Naive B cell (primary cell): ENCODE results near the gene PDGFA. TPM values are rescaled to one million over a fixed set of nuclear protein-coding genes. Genes with fewer than 3 reads are reported as not detected.

ENCODE experiments used
- ATAC-seq, 2 donors: fragments of 150-1000 bp; cut with Tn5 transposase; 2 replicates each; pipeline ENCODE4 v1.10.0; 2021; ENCODE audit warnings: low read depth in 2 of 2, mild to moderate bottlenecking in 2 of 2, moderate library complexity in 2 of 2
- DNase-seq: peaks from one replicate; pipeline ENCODE4 v3.0.0; 2022
- H3K27ac Mint-ChIP-seq, 6 donors: one replicate each; pipeline ENCODE4 v1.8.0; 2020 to 2022; ENCODE audit warnings: mild to moderate bottlenecking in 6 of 6, mixed read lengths in 6 of 6, moderate library complexity in 5 of 6, inconsistent platforms in 2 of 6
- H3K27me3 Mint-ChIP-seq, 3 donors: one replicate each; pipeline ENCODE4 v1.8.0; 2021 to 2022; ENCODE audit warnings: mixed read lengths in 3 of 3, mild to moderate bottlenecking in 1 of 3
- H3K36me3 Mint-ChIP-seq, 2 donors: one replicate each; pipeline ENCODE4 v1.8.0; 2020 to 2022; ENCODE audit warnings: mixed read lengths in 2 of 2, inconsistent platforms in 1 of 2, mild to moderate bottlenecking in 1 of 2
- H3K4me1 Mint-ChIP-seq, 3 donors: one replicate each; pipeline ENCODE4 v1.8.0; 2020 to 2022; ENCODE audit warnings: mixed read lengths in 3 of 3, inconsistent platforms in 1 of 3, mild to moderate bottlenecking in 1 of 3, moderate library complexity in 1 of 3
- H3K4me3 Mint-ChIP-seq, 8 donors: one replicate each; pipeline ENCODE4 v1.8.0; 2020 to 2022; ENCODE audit warnings: mild to moderate bottlenecking in 8 of 8, mixed read lengths in 8 of 8, moderate library complexity in 8 of 8, inconsistent platforms in 2 of 8
- H3K9me3 Mint-ChIP-seq, 7 donors: one replicate each; pipeline ENCODE4 v1.8.0; 2020 to 2022; ENCODE audit warnings: mixed read lengths in 7 of 7, mild to moderate bottlenecking in 5 of 7, inconsistent platforms in 2 of 7, moderate library complexity in 1 of 7
- polyA plus RNA-seq, 6 donors: library from polyadenylated mRNA; unstranded; fragments of 300-500 nt; fragmentation: Illumina TruSeq; gene quantifications; one replicate each; pipeline ENCODE4 v1.2.3, GENCODE V29; 2021; ENCODE audit warnings: low read depth in 6 of 6

PDGFA gene
- polyA plus RNA-seq, 6 donors from 2014 or later = 0.12 TPM; not detected in 5

DNA sequence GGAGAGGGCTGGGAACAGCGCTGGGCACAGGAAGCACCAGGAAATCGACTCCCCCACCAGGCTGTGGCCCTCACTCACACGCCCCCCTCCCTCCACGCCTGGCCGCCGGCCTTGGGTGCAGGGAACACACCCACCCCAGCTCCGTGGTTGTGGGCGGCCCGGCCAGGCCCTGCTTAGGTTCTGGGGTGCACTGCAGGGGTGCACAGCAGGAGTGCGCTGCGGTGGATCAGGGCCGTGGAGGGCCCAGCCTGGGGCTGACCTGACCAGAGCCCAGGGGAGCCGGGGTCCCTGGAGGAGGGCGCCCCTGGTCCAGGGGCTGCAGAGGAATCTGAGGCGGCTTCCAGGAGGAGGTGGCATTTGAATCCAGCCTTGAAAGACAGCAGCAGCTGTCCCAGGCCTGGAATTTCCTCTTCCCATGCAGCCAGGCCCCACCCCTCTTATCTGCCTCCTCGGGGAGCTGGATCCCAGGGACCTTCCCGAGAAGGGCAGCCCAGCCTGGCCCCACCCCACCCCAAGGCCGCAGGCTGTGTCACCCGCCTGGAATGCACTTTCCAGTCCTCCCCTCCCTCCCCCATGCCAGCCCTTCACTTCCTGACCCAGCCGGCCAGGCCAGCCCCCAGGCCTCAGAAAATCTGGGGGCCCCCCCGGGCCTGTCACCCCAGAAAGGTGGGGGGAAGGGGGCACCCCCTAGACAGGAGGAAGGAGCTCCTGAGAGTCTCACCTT is 18.4 kb upstream of the PDGFA start:
- ATAC-seq (no peak), DNase-seq (no peak)
- H3K9me3 Mint-ChIP-seq = peaks cover 0 to 10% (median 0%) of the 10 kb centered on the region in 7 donors
- H3K27ac Mint-ChIP-seq = peak overlapping the region in 1 of 6 donors; percentile 27
- no peaks in the 10 kb centered on the region for H3K36me3 Mint-ChIP-seq
- H3K27me3 Mint-ChIP-seq = peaks cover 0 to 24% (median 14%) of the 10 kb centered on the region in 3 donors
- peaks cover 0 to 6% (median 3%) of the 10 kb centered on the region in 3 donors for H3K4me1 Mint-ChIP-seq
- no peak overlapping the region for H3K4me3 Mint-ChIP-seq

DNA sequence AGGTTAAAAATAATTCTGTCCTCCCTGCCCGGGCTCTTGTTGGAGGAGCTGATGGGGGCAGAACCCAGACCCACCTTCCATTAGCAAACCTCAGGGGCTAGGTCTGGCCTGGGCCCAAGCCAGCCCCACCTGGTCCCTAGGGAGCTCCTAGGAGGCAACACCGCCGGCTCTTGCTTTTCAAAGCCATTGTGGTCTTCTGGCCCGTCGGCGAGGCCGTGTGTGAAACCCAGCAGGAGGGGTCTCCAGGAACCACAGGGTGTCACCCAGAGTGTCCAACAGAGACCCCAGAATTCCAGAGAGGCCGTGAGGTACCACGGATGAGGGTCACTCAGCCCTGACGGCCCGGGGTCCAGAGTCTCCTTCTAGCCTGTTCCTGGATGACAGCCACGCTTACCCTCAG is 16.6 kb upstream of the PDGFA start:
- Mint-ChIP-seq H3K27me3 (peaks cover 0 to 16% (median 14%) of the 10 kb centered on the region in 3 donors), H3K9me3 (peaks cover 0 to 4% (median 0%) of the 10 kb centered on the region in 7 donors), H3K4me3 (no peak overlapping the region), H3K4me1 (peaks cover 5 to 15% (median 7%) of the 10 kb centered on the region in 3 donors), H3K27ac (no peak overlapping the region), H3K36me3 (no peaks in the 10 kb centered on the region)
- no peak for ATAC-seq
- no peak for DNase-seq

DNA sequence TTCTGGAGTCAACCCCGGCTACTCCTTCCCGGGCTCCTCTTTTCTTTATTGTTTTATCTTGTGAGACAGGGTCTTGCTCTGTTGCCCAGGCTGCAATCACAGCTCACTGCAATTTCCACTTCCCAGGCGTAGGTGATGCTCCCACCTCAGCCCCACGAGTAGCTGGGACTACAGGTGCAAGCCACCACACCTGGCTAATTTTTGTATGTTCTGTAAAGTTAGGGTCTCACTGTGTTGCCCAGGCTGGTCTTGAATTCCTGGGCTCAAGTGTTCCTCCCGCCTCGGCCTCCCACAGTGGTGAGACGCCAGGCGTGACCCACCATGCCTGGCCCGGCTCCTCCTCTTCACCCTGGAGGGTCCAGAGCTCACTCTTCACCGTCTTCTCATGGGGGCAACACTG is 15.3 kb upstream of the PDGFA start:
- ATAC-seq (no peak), DNase-seq (no peak)
- Mint-ChIP-seq H3K4me3 (no peak overlapping the region), H3K27ac (peak overlapping the region in 1 of 6 donors; percentile 47), H3K27me3 (peaks cover 0 to 21% (median 14%) of the 10 kb centered on the region in 3 donors), H3K36me3 (no peaks in the 10 kb centered on the region), H3K9me3 (no peaks in the 10 kb centered on the region), H3K4me1 (peaks cover 7 to 14% (median 8%) of the 10 kb centered on the region in 3 donors)

DNA sequence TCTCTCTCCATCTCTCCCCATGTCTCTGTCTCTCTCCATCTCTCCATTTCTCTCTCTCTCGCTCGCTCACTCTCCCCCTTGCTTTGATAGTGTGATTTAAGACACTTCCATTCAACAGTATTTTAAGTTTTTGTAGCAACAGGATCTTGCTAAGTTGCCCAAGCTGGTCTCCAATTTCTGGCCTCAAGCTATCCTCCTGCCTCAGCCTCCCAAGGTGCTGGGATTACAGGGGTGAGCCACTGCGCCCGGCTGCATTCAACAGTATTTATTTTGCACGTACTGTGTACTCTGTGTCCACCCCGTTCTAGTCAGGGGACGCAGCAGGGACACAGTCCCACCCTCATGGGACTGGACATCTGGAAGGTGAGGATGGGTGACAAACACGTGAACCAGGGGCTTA is 14.4 kb upstream of the PDGFA start:
- H3K4me1 Mint-ChIP-seq = peaks cover 7 to 14% (median 8%) of the 10 kb centered on the region in 3 donors
- no peak overlapping the region for H3K27ac Mint-ChIP-seq
- DNase-seq = no peak
- H3K36me3 Mint-ChIP-seq = no peaks in the 10 kb centered on the region
- ATAC-seq = no peak
- peaks cover 0 to 22% (median 14%) of the 10 kb centered on the region in 3 donors for H3K27me3 Mint-ChIP-seq
- no peaks in the 10 kb centered on the region for H3K9me3 Mint-ChIP-seq
- H3K4me3 Mint-ChIP-seq = no peak overlapping the region

DNA sequence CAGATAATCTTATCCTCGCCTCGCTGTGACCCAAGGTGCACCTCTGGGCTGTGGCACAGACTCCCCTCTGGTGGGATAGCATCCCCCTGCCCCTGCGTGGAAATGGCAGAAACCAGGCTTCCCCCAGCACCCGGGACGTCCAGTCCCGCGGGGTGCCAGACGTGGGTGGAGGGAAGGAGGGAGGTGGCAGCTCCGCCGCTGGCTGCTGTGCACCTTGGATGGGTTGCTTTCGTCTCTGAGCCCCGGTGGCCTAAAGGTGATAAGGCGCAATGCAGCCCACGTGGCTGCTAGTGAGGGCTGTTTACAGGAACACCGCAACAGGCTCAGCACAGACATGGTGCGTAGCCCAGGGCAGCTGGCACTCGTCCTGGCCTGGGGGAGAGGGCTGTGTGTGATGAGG is 13.6 kb upstream of the PDGFA start:
- DNase-seq (no peak), ATAC-seq (no peak)
- Mint-ChIP-seq H3K27me3 (peaks cover 0 to 22% (median 14%) of the 10 kb centered on the region in 3 donors), H3K4me3 (no peak overlapping the region), H3K9me3 (no peaks in the 10 kb centered on the region), H3K27ac (no peak overlapping the region), H3K36me3 (no peaks in the 10 kb centered on the region), H3K4me1 (peaks cover 7 to 14% (median 8%) of the 10 kb centered on the region in 3 donors)

DNA sequence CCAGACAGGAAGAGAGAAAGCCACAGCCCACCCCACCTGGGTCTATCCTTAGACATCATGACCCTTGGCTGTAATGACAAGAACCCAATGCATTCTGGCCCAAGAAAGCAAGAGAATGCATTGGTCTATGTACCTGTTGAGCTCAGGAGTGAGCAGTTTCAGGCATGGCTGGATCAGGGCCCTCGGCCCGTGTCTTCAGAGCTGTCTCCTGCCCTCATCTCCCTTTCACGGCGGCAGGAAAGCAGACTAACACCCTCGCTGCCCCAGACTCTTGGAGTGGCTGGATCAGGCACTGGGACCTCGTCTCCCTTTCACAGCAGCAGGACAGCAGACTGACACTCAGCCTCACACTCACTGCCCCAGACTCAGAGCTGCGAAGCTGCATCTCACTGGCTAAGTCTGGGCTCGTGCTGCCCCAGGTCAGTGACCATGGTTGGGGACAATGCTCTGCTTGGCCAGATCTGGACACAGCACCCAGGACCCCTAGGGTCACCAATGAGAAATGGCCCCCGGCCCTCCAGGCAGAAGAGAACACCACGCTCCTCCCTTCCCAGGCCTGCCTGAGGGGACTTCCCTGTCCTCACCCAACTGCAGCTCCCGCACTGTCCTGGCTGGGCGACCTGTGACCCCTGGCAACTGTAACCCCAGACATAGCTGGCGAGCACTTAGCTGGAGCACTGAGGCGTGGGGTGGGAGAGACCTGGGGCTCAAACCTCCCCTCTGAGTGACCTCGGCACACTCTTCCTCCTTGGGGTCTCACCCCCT is 12.9 kb upstream of the PDGFA start:
- DNase-seq = no peak
- H3K36me3 Mint-ChIP-seq = no peaks in the 10 kb centered on the region
- peaks cover 0 to 22% (median 14%) of the 10 kb centered on the region in 3 donors for H3K27me3 Mint-ChIP-seq
- no peak overlapping the region for H3K4me3 Mint-ChIP-seq
- ATAC-seq = no peak
- H3K27ac Mint-ChIP-seq = peak overlapping the region in 1 of 6 donors; percentile 8
- peaks cover 7 to 14% (median 8%) of the 10 kb centered on the region in 3 donors for H3K4me1 Mint-ChIP-seq
- H3K9me3 Mint-ChIP-seq = no peaks in the 10 kb centered on the region

DNA sequence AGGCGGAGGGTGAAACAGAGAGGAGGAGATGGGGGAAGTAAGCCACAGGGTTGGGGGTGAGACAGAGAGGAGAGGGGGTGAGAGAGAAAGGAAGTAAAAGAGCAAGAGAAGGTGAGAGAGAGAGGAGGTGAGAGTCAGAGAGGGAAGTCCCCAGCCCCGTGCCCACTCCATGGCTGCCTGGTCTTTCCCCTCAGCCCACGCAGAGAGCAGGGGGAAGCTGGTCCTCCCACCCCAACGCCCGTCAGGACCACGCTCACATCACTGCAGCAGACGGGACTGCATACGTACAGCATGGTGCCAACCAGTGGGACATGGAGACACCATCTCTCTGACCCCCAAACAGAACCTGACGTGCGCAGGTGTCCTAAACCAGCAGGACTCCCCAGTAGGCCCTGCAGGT is 12.1 kb upstream of the PDGFA start:
- peak overlapping the region in 1 of 8 donors; percentile 62 for H3K4me3 Mint-ChIP-seq
- ATAC-seq (peak; percentile 68 to 70), DNase-seq (no peak)
- no peaks in the 10 kb centered on the region for H3K36me3 Mint-ChIP-seq
- peak overlapping the region in 2 of 6 donors; percentile 14 to 30 for H3K27ac Mint-ChIP-seq
- peaks cover 0 to 22% (median 14%) of the 10 kb centered on the region in 3 donors for H3K27me3 Mint-ChIP-seq
- H3K9me3 Mint-ChIP-seq = no peaks in the 10 kb centered on the region
- H3K4me1 Mint-ChIP-seq = peaks cover 7 to 14% (median 8%) of the 10 kb centered on the region in 3 donors

DNA sequence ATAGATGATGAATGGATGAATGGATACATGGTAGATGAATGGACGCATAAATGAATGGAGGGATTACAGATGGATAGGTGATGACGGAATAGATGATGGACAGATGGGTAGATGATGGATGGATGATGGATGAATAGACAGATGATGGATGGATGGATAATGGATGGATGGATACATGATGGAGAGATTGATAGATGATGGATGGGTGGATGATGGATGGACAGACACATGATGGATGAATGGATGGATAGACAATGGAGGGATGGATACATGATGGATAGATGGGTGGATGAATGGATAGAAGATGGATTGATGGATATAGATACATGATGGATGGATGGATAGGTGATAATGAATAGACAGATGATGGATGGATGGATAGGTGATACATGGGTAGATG is 8.8 kb upstream of the PDGFA start:
- Mint-ChIP-seq H3K9me3 (no peaks in the 10 kb centered on the region), H3K4me1 (peaks cover 7 to 16% (median 8%) of the 10 kb centered on the region in 3 donors), H3K27ac (no peak overlapping the region), H3K27me3 (peaks cover 0 to 12% (median 0%) of the 10 kb centered on the region in 3 donors), H3K4me3 (no peak overlapping the region), H3K36me3 (no peaks in the 10 kb centered on the region)
- DNase-seq = no peak
- no peak for ATAC-seq

DNA sequence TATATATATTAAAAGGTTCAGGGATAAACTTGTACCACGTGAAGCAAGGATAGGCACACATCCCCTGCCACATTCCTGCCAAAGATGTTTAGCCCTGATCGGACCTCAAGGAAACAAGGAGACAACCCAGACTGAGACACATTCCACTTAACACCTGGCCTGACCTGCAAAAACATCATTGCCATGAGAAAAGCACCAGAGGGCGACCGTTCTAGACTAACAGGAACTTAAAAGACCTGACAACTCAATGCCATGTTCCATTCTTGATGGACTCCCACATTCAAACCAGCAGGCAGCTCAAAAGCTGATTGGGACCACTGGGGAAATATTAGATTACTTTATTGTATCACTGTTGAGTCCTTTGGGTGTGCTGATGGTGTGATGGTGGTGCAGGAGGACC is 8.1 kb upstream of the PDGFA start:
- Mint-ChIP-seq H3K27me3 (peaks cover 0 to 12% (median 0%) of the 10 kb centered on the region in 3 donors), H3K4me1 (peaks cover 7 to 17% (median 8%) of the 10 kb centered on the region in 3 donors), H3K9me3 (no peaks in the 10 kb centered on the region), H3K4me3 (no peak overlapping the region), H3K27ac (no peak overlapping the region), H3K36me3 (no peaks in the 10 kb centered on the region)
- DNase-seq (no peak), ATAC-seq (no peak)

DNA sequence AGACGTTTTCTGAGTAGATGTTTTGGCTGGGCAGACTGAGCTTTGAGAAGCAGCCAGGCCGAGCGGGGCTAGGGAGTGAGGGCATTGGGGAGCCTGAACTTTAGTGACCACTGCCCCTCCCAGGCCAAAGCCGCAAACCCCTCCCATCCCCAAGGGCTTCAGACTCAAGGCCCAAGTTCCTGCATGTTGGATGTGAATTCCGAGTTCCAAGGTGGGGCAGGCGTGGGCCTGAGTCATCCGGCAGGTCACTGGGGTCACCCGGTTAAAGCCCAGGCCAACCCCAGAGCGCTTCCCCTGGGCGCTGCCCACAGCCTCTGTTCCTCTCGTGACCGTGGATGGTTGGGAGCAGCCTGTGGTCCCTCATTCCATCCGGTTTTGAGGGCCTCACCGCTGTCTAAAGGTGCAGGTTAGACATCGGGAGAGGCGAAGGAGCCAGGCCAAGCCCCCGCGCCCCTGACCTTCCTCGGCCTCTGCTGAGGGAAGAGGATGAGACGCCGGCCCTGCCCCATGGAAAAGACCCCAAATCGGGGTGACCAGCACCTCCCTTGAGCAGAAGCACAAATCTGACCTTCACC is 6.9 kb upstream of the PDGFA start:
- Mint-ChIP-seq H3K27ac (no peak overlapping the region), H3K27me3 (peaks cover 0 to 12% (median 4%) of the 10 kb centered on the region in 3 donors), H3K9me3 (no peaks in the 10 kb centered on the region), H3K4me1 (peaks cover 5 to 8% (median 6%) of the 10 kb centered on the region in 3 donors), H3K36me3 (no peaks in the 10 kb centered on the region), H3K4me3 (no peak overlapping the region)
- DNase-seq (no peak), ATAC-seq (no peak)

DNA sequence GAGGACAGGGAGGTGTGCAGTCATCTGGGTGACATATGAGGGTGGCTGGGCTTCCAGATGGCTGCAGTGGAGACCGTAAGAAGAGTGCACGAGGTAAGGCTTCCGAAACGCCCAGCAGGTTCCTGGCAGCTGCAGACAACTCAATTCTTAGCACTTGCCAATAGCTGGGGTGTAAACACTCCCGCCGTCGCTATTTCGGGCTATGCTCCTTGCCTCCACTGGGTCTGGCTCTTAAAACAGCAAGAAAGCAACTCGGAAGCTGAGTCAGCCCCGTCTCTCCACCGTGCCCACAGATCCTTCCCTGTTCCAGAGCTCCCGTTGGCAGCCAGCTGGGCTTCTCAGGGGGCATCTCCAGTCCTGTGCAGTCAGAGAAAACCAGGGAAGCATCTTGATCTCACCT is 6.1 kb upstream of the PDGFA start:
- DNase-seq = no peak
- H3K4me3 Mint-ChIP-seq = peak overlapping the region in 1 of 8 donors; percentile 17

DNA sequence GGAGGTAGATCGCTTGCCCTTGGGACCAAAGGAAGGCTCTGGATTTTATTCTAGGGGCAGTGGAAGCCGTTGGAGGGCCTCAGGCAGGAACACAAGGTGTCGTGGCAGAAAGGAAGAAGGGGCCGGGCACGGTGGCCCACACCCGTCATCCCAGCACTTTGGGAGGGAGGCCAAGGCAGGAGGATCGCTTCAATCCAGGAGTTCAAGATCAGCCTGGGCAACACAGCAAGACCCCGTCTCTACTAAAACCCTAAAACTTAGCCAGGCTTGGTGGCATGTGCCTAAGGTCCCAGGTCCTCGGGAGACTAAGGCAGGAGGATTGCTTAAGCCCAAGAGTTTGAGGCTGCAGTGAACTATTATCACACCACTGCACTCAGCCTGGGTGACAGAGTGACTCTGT is 5.2 kb upstream of the PDGFA start:
- ATAC-seq = no peak
- peaks cover 4 to 12% (median 6%) of the 10 kb centered on the region in 3 donors for H3K4me1 Mint-ChIP-seq
- peak overlapping the region in 1 of 8 donors; percentile 10 for H3K4me3 Mint-ChIP-seq
- no peaks in the 10 kb centered on the region for H3K9me3 Mint-ChIP-seq
- H3K27me3 Mint-ChIP-seq = peaks cover 0 to 14% (median 4%) of the 10 kb centered on the region in 3 donors
- H3K27ac Mint-ChIP-seq = no peak overlapping the region
- no peak for DNase-seq
- no peaks in the 10 kb centered on the region for H3K36me3 Mint-ChIP-seq

More for the DNA sequence above, 6.1 kb upstream of the PDGFA start:
- Mint-ChIP-seq H3K9me3 (no peaks in the 10 kb centered on the region), H3K27ac (no peak overlapping the region), H3K4me1 (peaks cover 4 to 12% (median 6%) of the 10 kb centered on the region in 3 donors), H3K36me3 (no peaks in the 10 kb centered on the region), H3K27me3 (peaks cover 0 to 20% (median 4%) of the 10 kb centered on the region in 3 donors)
- no peak for ATAC-seq
